Esophagus squamous epithelium (tissue), 4 donors: ENCODE measurements around the gene FREY1.

Experiments
- CTCF ChIP-seq, 6 experiments: fragments of 450-650 bp in 4 of 6; fragments of 200-600 bp in 2 of 6; sonication (generic) in 2 of 6; IDR thresholded peaks; one replicate each; pipeline ENCODE4 v1.5.1; 2016 to 2019; ENCODE audit warnings: antibody characterized with exemption in 6 of 6, mild to moderate bottlenecking in 4 of 6, moderate library complexity in 4 of 6
- POLR2A ChIP-seq, 4 donors: fragments of 450-650 bp; IDR thresholded peaks; one replicate each; pipeline ENCODE4 v1.6.1; 2017; ENCODE audit warnings: antibody characterized with exemption in 4 of 4, mild to moderate bottlenecking in 4 of 4, moderate library complexity in 3 of 4

GRCh38 chr11:45926536-45927331, 19.7 kb upstream of the FREY1 start:
- TF ChIP-seq POLR2A (IDR thresholded peaks at IDR 0.05) = no peak
- TF ChIP-seq CTCF (IDR thresholded peaks at IDR 0.05) = no peak
